Astrocyte (in vitro differentiated cells and primary cell): ENCODE results near the gene OPN5. TPM values are rescaled to one million over a fixed set of nuclear protein-coding genes. Genes with fewer than 3 reads are reported as not detected.

Source experiments
- DNase-seq: peaks from one replicate; pipeline ENCODE4 v3.0.0-alpha.2; 2010; ENCODE audit warnings: low read depth
- FAIRE-seq: peaks from 2 replicates; lab custom pipeline; 2011; peaks lifted over from hg19 to GRCh38; lab: Jason Lieb, UNC
- H2AFZ ChIP-seq: 2 replicates; pipeline ENCODE4 v1.6.0; 2012; ENCODE audit warnings: low read depth, low read length, inconsistent platforms
- H3K27ac ChIP-seq: 2 replicates; pipeline ENCODE4 v1.5.1; 2011; ENCODE audit warnings: low read depth, low read length, inconsistent platforms
- H3K27me3 ChIP-seq: 2 replicates; pipeline ENCODE4 v1.6.0; 2011; ENCODE audit warnings: low read length, inconsistent platforms; ENCODE audit not compliant: insufficient read depth
- H3K36me3 ChIP-seq: 2 replicates; pipeline ENCODE4 v1.5.1; 2011; ENCODE audit warnings: low read length, inconsistent platforms; ENCODE audit not compliant: insufficient read depth
- H3K4me1 ChIP-seq: 2 replicates; pipeline ENCODE4 v1.5.1; 2011; ENCODE audit warnings: low read length, inconsistent platforms; ENCODE audit not compliant: insufficient read depth
- H3K4me2 ChIP-seq: 2 replicates; pipeline ENCODE4 v1.6.0; 2012; ENCODE audit warnings: low read length, inconsistent platforms
- H3K4me3 ChIP-seq: 2 replicates; pipeline ENCODE4 v1.5.1; 2011; ENCODE audit warnings: low read depth, mild to moderate bottlenecking, low read length, inconsistent platforms; ENCODE audit not compliant: insufficient read depth
- H3K79me2 ChIP-seq: 2 replicates; pipeline ENCODE4 v1.6.0; 2012; ENCODE audit warnings: mild to moderate bottlenecking, low read length, inconsistent platforms; ENCODE audit not compliant: insufficient read depth
- H3K9ac ChIP-seq: 2 replicates; pipeline ENCODE4 v1.6.0; 2012; ENCODE audit warnings: mild to moderate bottlenecking, low read length, inconsistent platforms
- H3K9me3 ChIP-seq: 2 replicates; pipeline ENCODE4 v1.5.1; 2012; ENCODE audit warnings: low read depth, mild to moderate bottlenecking, low read length, inconsistent platforms; ENCODE audit not compliant: insufficient read depth
- H4K20me1 ChIP-seq: 2 replicates; pipeline ENCODE4 v1.6.0; 2012; ENCODE audit warnings: low read length, inconsistent platforms; ENCODE audit not compliant: insufficient read depth
- H3K27ac Mint-ChIP-seq: one replicate; pipeline ENCODE4 v1.8.0; 2021; ENCODE audit warnings: mild to moderate bottlenecking, mixed read lengths; ENCODE audit not compliant: unreplicated experiment
- H3K27me3 Mint-ChIP-seq: one replicate; pipeline ENCODE4 v1.8.0; 2021; ENCODE audit warnings: low read depth, mixed read lengths; ENCODE audit not compliant: unreplicated experiment
- H3K36me3 Mint-ChIP-seq: one replicate; pipeline ENCODE4 v1.8.0; 2021; ENCODE audit warnings: low read depth, mixed read lengths; ENCODE audit not compliant: unreplicated experiment
- H3K4me1 Mint-ChIP-seq: one replicate; pipeline ENCODE4 v1.8.0; 2021; ENCODE audit warnings: low read depth, mixed read lengths; ENCODE audit not compliant: unreplicated experiment
- H3K4me3 Mint-ChIP-seq: one replicate; pipeline ENCODE4 v1.8.0; 2021; ENCODE audit warnings: mild to moderate bottlenecking, moderate library complexity, mixed read lengths; ENCODE audit not compliant: unreplicated experiment
- H3K9me3 Mint-ChIP-seq: one replicate; pipeline ENCODE4 v1.8.0; 2021; ENCODE audit warnings: mild to moderate bottlenecking, mixed read lengths; ENCODE audit not compliant: unreplicated experiment
- EZH2 ChIP-seq: IDR thresholded peaks from 2 replicates; pipeline ENCODE4 v1.6.1; 2012; ENCODE audit warnings: mild to moderate bottlenecking, low read length, inconsistent platforms; ENCODE audit not compliant: insufficient read depth
- total RNA-seq: library from RNA; stranded (reverse); gene quantifications from 2 replicates; pipeline ENCODE4 v1.2.1, GENCODE V29; 2021
- TF ChIP-seq, protein P1 (sequence below): IDR thresholded peaks from 2 replicates; pipeline ENCODE4 v1.5.1; 2011; ENCODE audit warnings: low read depth, mild to moderate bottlenecking, inconsistent platforms, low read length, moderate library complexity; ENCODE audit not compliant: insufficient read depth

OPN5 gene
- total RNA-seq, 1 donor from 2014 or later = not detected

DNA sequence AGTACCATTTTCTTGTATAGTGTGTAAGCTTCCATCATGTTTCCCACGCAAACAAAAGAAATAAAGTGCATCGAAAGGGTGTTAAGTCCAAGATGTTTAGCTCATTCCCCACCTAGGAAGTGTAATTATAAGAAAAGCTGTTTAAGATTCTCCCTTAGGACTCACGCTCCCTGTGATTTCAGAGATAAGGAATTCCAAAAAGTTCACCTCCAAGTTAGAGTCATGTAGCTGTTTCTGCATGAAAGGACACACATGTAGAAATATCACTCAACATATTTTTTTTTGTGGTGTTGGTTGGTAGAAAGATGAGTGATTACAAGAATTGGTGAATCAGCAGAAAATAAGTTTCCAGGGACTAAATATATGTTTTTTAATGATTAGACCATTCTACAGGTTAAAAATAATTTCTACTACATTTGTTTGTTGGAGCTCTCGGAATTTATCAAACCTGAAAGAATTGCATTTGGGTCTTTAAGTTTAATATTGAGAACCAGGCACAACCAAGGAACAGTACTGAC, 10.4 kb downstream of the OPN5 start:
- FAIRE-seq = no peak
- no peak for DNase-seq
- no peaks in the 10 kb centered on the region for H3K4me1 Mint-ChIP-seq
- H3K4me3 Mint-ChIP-seq = no peak overlapping the region
- Histone ChIP-seq H2AFZ (no peak overlapping the region), H3K4me2 (no peak overlapping the region), H3K4me3 (no peak overlapping the region), H3K9ac (no peak overlapping the region), H3K4me1 (peaks cover 4% of the 10 kb centered on the region), H3K27ac (no peak overlapping the region), H3K9me3 (no peaks in the 10 kb centered on the region), H3K36me3 (no peaks in the 10 kb centered on the region), H4K20me1 (no peaks in the 10 kb centered on the region), H3K79me2 (no peaks in the 10 kb centered on the region), H3K27me3 (peaks cover 21% of the 10 kb centered on the region)
- no peaks in the 10 kb centered on the region for H3K9me3 Mint-ChIP-seq
- H3K27me3 Mint-ChIP-seq = peaks cover 5% of the 10 kb centered on the region
- no peaks in the 10 kb centered on the region for H3K36me3 Mint-ChIP-seq
- no peak for TF ChIP-seq EZH2
- TF ChIP-seq, protein P1, sequence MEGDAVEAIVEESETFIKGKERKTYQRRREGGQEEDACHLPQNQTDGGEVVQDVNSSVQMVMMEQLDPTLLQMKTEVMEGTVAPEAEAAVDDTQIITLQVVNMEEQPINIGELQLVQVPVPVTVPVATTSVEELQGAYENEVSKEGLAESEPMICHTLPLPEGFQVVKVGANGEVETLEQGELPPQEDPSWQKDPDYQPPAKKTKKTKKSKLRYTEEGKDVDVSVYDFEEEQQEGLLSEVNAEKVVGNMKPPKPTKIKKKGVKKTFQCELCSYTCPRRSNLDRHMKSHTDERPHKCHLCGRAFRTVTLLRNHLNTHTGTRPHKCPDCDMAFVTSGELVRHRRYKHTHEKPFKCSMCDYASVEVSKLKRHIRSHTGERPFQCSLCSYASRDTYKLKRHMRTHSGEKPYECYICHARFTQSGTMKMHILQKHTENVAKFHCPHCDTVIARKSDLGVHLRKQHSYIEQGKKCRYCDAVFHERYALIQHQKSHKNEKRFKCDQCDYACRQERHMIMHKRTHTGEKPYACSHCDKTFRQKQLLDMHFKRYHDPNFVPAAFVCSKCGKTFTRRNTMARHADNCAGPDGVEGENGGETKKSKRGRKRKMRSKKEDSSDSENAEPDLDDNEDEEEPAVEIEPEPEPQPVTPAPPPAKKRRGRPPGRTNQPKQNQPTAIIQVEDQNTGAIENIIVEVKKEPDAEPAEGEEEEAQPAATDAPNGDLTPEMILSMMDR = no peak
- no peak overlapping the region for H3K27ac Mint-ChIP-seq

DNA sequence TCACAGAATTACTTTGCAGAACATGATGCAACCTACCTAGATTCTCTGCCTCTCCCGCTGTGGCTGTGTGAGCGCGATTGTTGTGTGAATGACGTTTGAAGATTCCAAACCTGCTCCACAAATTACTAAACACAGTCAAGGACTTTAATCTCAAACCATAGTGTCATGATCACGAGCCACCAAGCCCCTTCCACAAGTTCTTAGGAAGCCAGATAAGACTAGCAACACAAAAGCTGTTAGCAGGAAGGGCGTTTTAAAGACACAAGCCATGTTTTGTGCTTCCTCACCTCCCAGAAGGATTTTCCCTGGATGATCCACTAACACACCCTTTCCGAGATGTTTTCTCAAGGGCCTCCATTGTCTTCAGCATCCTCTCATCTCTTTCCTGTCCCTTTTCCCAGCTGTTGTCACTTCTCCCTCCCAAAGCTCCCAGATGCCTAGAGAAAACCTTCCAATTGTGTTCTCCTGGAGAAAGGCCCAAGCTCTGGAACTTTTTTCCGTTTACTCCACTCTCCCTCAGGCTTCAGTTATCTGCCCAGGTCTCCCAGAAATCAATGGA, 12.8 kb downstream of the OPN5 start:
- no peak for TF ChIP-seq EZH2
- TF ChIP-seq, protein P1 = no peak
- Mint-ChIP-seq H3K4me1 (no peaks in the 10 kb centered on the region), H3K4me3 (no peak overlapping the region), H3K36me3 (no peaks in the 10 kb centered on the region), H3K9me3 (no peaks in the 10 kb centered on the region), H3K27ac (no peak overlapping the region), H3K27me3 (peaks cover 2% of the 10 kb centered on the region)
- H3K9me3 ChIP-seq = no peaks in the 10 kb centered on the region
- DNase-seq = no peak
- H3K27me3 ChIP-seq = peaks cover 9% of the 10 kb centered on the region
- H3K27ac ChIP-seq = no peak overlapping the region
- FAIRE-seq = no peak
- H3K4me3 ChIP-seq = no peak overlapping the region
- no peaks in the 10 kb centered on the region for H4K20me1 ChIP-seq
- no peaks in the 10 kb centered on the region for H3K79me2 ChIP-seq
- no peak overlapping the region for H2AFZ ChIP-seq
- H3K4me1 ChIP-seq = no peaks in the 10 kb centered on the region
- no peak overlapping the region for H3K9ac ChIP-seq
- no peaks in the 10 kb centered on the region for H3K36me3 ChIP-seq
- no peak overlapping the region for H3K4me2 ChIP-seq

DNA sequence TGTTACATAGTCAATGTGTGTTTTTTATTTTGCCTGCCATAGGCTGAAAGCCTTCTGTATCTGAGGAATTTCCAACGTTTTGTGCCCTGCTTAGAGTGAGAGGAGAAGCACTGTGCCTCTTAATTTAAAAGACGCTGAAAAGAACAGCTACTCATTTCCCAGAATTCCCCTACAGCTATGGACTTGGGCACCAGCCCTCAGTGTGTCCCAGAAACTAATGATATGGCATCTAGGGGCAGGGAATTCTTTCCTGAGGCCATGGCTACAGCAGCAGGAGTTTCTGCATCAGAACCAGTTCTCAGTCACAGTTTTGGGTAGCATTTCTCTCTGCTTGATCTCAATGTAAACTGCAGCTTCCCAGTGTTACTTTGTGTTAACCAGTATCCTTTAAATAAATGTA, 20.2 kb downstream of the OPN5 start:
- no peaks in the 10 kb centered on the region for H3K36me3 ChIP-seq
- Mint-ChIP-seq H3K27ac (no peak overlapping the region), H3K4me1 (no peaks in the 10 kb centered on the region), H3K27me3 (no peaks in the 10 kb centered on the region), H3K36me3 (no peaks in the 10 kb centered on the region), H3K9me3 (no peaks in the 10 kb centered on the region), H3K4me3 (no peak overlapping the region)
- H2AFZ ChIP-seq = no peak overlapping the region
- H3K9me3 ChIP-seq = no peaks in the 10 kb centered on the region
- no peak overlapping the region for H3K4me3 ChIP-seq
- no peaks in the 10 kb centered on the region for H4K20me1 ChIP-seq
- FAIRE-seq (no peak), DNase-seq (no peak)
- no peaks in the 10 kb centered on the region for H3K4me1 ChIP-seq
- H3K27ac ChIP-seq = no peak overlapping the region
- H3K4me2 ChIP-seq = no peak overlapping the region
- no peaks in the 10 kb centered on the region for H3K79me2 ChIP-seq
- H3K27me3 ChIP-seq = no peaks in the 10 kb centered on the region
- TF ChIP-seq, protein P1 = no peak
- TF ChIP-seq EZH2 = no peak
- H3K9ac ChIP-seq = no peak overlapping the region
